K562 (cell line): ENCODE results near the gene SH3BP5. TPM values are rescaled to one million over a fixed set of nuclear protein-coding genes. Genes with fewer than 3 reads are reported as not detected.

Source experiments
- ATAC-seq: fragments of 200-7000 bp; cut with Tn5 transposase; 3 replicates; pipeline ENCODE4 v1.9.1; 2020; ENCODE audit warnings: moderate library complexity
- BruUV-seq: library from RNA; stranded (reverse); fragments of 400-500 nt; replicated peaks from 2 replicates; lab custom pipeline; 2021; lab: Mats Ljungman, UMichigan
- CTCF ChIA-PET: fragments of 300-600 bp; formaldehyde crosslinking; extraction: SDS; loops from one replicate; lab custom pipeline; 2021; ENCODE audit warnings: low intra/inter-chr PET ratio; lab: Yijun Ruan, JAX
- POLR2A ChIA-PET: fragments of 300-600, 350-650 bp; sonication (Branson Sonifier 250); formaldehyde crosslinking; extraction: SDS; loops from one replicate; lab custom pipeline; 2021; ENCODE audit warnings: antibody characterized with exemption, inconsistent platforms; lab: Yijun Ruan, JAX
- DNase-seq, 4 experiments: peaks; one replicate each; pipeline versions ENCODE4 v3.0.0 to v3.0.0-alpha.2; 2011 to 2018; ENCODE audit warnings: low spot score in 3 of 4, mixed read lengths in 3 of 4; ENCODE audit errors: extremely low read depth in 1 of 4
- FAIRE-seq: peaks from 2 replicates; lab custom pipeline; 2011; peaks lifted over from hg19 to GRCh38; lab: Jason Lieb, UNC
- H2AFZ ChIP-seq: 2 replicates; pipeline ENCODE4 v1.6.0; 2011; ENCODE audit warnings: low read depth, low read length, control low read depth, inconsistent platforms
- H3K27ac ChIP-seq: fragments of 200-600 bp; 3 replicates; pipeline ENCODE4 v1.8.0; 2011; ENCODE audit warnings: low read depth, mild to moderate bottlenecking, control low read depth, inconsistent platforms, low read length, moderate library complexity, mixed read lengths; ENCODE audit errors: extremely low read depth
- H3K27me3 ChIP-seq, 2 experiments: fragments of 300-600 bp in 1 of 2; 2 replicates in 1 of 2; 3 replicates in 1 of 2; pipeline versions ENCODE4 v1.6.0 to v1.8.0; 2011; ENCODE audit warnings: inconsistent platforms in 2 of 2, low read length in 2 of 2, mild to moderate bottlenecking in 1 of 2, mixed read lengths in 1 of 2, moderate library complexity in 1 of 2; ENCODE audit not compliant: control insufficient read depth in 2 of 2, insufficient read depth in 2 of 2
- H3K36me3 ChIP-seq: fragments of 300-600 bp; 3 replicates; pipeline ENCODE4 v1.8.0; 2011; ENCODE audit warnings: mild to moderate bottlenecking, low read length, inconsistent platforms; ENCODE audit not compliant: control insufficient read depth, insufficient read depth
- H3K4me1 ChIP-seq, 2 experiments: fragments of 200-600 bp in 1 of 2; replicated peaks in 1 of 2; 2 replicates in 1 of 2; 3 replicates in 1 of 2; pipeline versions ENCODE4 v1.5.1 to v1.8.0; 2011; ENCODE audit warnings: inconsistent platforms in 2 of 2, low read length in 2 of 2, mild to moderate bottlenecking in 1 of 2, mixed read lengths in 1 of 2, moderate library complexity in 1 of 2; ENCODE audit not compliant: control insufficient read depth in 2 of 2, insufficient read depth in 2 of 2
- H3K4me2 ChIP-seq: 2 replicates; pipeline ENCODE4 v1.6.1; 2011; ENCODE audit warnings: low read length, control low read depth, inconsistent platforms, mixed read lengths; ENCODE audit not compliant: insufficient read depth
- H3K4me3 ChIP-seq: fragments of 200-600 bp; sonication (generic), shearing (Covaris generic); 2 replicates; pipeline ENCODE4 v1.5.1; 2016; ENCODE audit warnings: control low read depth, inconsistent platforms
- H3K79me2 ChIP-seq: fragments of 200-600 bp; 3 replicates; pipeline ENCODE4 v1.8.0; 2011; ENCODE audit warnings: low read length, inconsistent platforms; ENCODE audit not compliant: control insufficient read depth, insufficient read depth
- H3K9ac ChIP-seq, 2 experiments: 2 replicates each; pipeline versions ENCODE4 v1.6.0 to v1.6.1; 2011; ENCODE audit warnings: low read depth in 2 of 2, low read length in 2 of 2, control low read depth in 1 of 2, inconsistent platforms in 1 of 2, mild to moderate bottlenecking in 1 of 2, mixed read lengths in 1 of 2; ENCODE audit not compliant: insufficient read depth in 1 of 2
- H3K9me1 ChIP-seq: one replicate; pipeline ENCODE4 v1.6.0; 2011; ENCODE audit warnings: inconsistent platforms, mild to moderate bottlenecking, low read length, moderate library complexity; ENCODE audit not compliant: control insufficient read depth, insufficient read depth
- H3K9me3 ChIP-seq: replicated peaks from 2 replicates; pipeline ENCODE4 v1.5.1; 2011; ENCODE audit warnings: low read depth, low read length, inconsistent platforms; ENCODE audit not compliant: control insufficient read depth, insufficient read depth
- H4K20me1 ChIP-seq: replicated peaks from 2 replicates; pipeline ENCODE4 v1.6.1; 2011; ENCODE audit warnings: low read length, inconsistent platforms, mixed read lengths; ENCODE audit not compliant: control insufficient read depth, insufficient read depth
- ATF7 ChIP-seq: fragments of 450-650 bp; IDR thresholded peaks from 2 replicates; pipeline ENCODE4 v1.7.1; 2014; ENCODE audit warnings: mild to moderate bottlenecking, moderate library complexity
- CREM ChIP-seq: IDR thresholded peaks from 2 replicates; pipeline ENCODE4 v1.6.1; 2014; ENCODE audit warnings: antibody characterized with exemption, low read depth
- CTBP1 ChIP-seq: fragments of 450-650 bp; IDR thresholded peaks from 2 replicates; pipeline ENCODE4 v1.6.1; 2016; ENCODE audit warnings: borderline replicate concordance
- CXXC5 ChIP-seq: fragments of 250-450 bp; sonication (Bioruptor Pico); IDR thresholded peaks from 2 replicates; pipeline ENCODE4 v1.8.0; 2022; ENCODE audit warnings: inconsistent platforms, mild to moderate bottlenecking, moderate library complexity
- ESRRA ChIP-seq: fragments of 450-650 bp; IDR thresholded peaks from 2 replicates; pipeline ENCODE4 v1.6.1; 2014; ENCODE audit warnings: low read depth, mild to moderate bottlenecking, moderate library complexity, borderline replicate concordance
- GTF2E2 ChIP-seq: fragments of 200-800 bp; sonication (Bioruptor generic); IDR thresholded peaks from 2 replicates; pipeline ENCODE4 v1.6.1; 2016; ENCODE audit warnings: missing genetic modification characterization, missing compliant biosample characterization
- IRF9 ChIP-seq: fragments of 450-650 bp; IDR thresholded peaks from 2 replicates; pipeline ENCODE4 v1.6.1; 2016; ENCODE audit warnings: missing biosample characterization, missing genetic modification characterization
- MEF2D ChIP-seq: conservative IDR thresholded peaks from 2 replicates; pipeline ENCODE4 v1.6.1; 2016; ENCODE audit warnings: low read depth, missing genetic modification characterization, missing compliant biosample characterization
- MEIS2 ChIP-seq: fragments of 450-650 bp; IDR thresholded peaks from 2 replicates; pipeline ENCODE4 v1.6.1; 2014; ENCODE audit warnings: mild to moderate bottlenecking; ENCODE audit not compliant: partially characterized antibody
- MYNN ChIP-seq, 2 experiments: sonication (generic); formaldehyde crosslinking in 1 of 2; IDR thresholded peaks; 2 replicates each; pipeline versions ENCODE4 v1.5.0 to v1.6.1; 2016 to 2020; ENCODE audit warnings: antibody characterized with exemption in 1 of 2, missing genetic modification reagents in 1 of 2
- NRF1 ChIP-seq, 2 experiments: fragments of 450-650 bp; IDR thresholded peaks in 1 of 2; conservative IDR thresholded peaks in 1 of 2; 2 replicates each; pipeline ENCODE4 v1.6.1; 2014; ENCODE audit warnings: mild to moderate bottlenecking in 2 of 2
- POLR2AphosphoS5 ChIP-seq: IDR thresholded peaks from 2 replicates; pipeline ENCODE4 v1.6.1; 2011; ENCODE audit warnings: mild to moderate bottlenecking, low read depth, low read length, moderate library complexity; ENCODE audit not compliant: control insufficient read depth, insufficient read depth
- PRPF4 ChIP-seq: fragments of 200-400 bp; formaldehyde crosslinking; IDR thresholded peaks from one replicate; pipeline ENCODE4 v1.6.1; 2017; ENCODE audit warnings: low read length, low read depth, mild to moderate bottlenecking; ENCODE audit not compliant: insufficient read depth, poor library complexity, severe bottlenecking
- SIRT6 ChIP-seq: IDR thresholded peaks from one replicate; pipeline ENCODE4 v1.6.1; 2012; ENCODE audit warnings: low read depth, mild to moderate bottlenecking, control low read depth, inconsistent platforms, low read length, moderate library complexity
- SMARCE1 ChIP-seq: fragments of 450-650 bp; IDR thresholded peaks from 2 replicates; pipeline ENCODE4 v1.7.1; 2016; ENCODE audit warnings: mild to moderate bottlenecking
- ZBTB12 ChIP-seq: fragments of 250-450 bp; sonication (Bioruptor Pico); IDR thresholded peaks from 2 replicates; pipeline ENCODE4 v1.4.0; 2020
- ZKSCAN3 ChIP-seq: fragments of 250-450 bp; sonication (Bioruptor Pico); IDR thresholded peaks from 2 replicates; pipeline ENCODE4 v1.4.0; 2020
- ZNF175 ChIP-seq: fragments of 200-800 bp; sonication (Bioruptor generic); IDR thresholded peaks from 2 replicates; pipeline ENCODE4 v1.6.1; 2016; ENCODE audit warnings: low read depth, mild to moderate bottlenecking, missing genetic modification characterization, missing compliant biosample characterization
- ZNF644 ChIP-seq: fragments of 200-800 bp; sonication (Bioruptor generic); IDR thresholded peaks from 2 replicates; pipeline ENCODE4 v1.6.1; 2016; ENCODE audit warnings: low read depth, missing genetic modification characterization, missing compliant biosample characterization
- WGBS: fragments of 100-300 bp; shearing (Covaris generic); methylation state at CpG from one replicate; pipeline ENCODE4 v1.1.6; 2016; ENCODE audit warnings: low coverage, mixed read lengths; ENCODE audit not compliant: insufficient coverage; ENCODE audit errors: missing lambda C conversion rate; 5-methylcytosine and 5-hydroxymethylcytosine counted together
- in situ Hi-C: fragments of 300-500 bp; cut with MboI; formaldehyde crosslinking; loops from 4 replicates; pipeline ENCODE4 v1.15.0; 2018; ENCODE audit warnings: inconsistent platforms, mixed read lengths
- intact Hi-C: fragments of 100-400 bp; cut with micrococcal nuclease; formaldehyde crosslinking; loops from 2 replicates; pipeline ENCODE4 v1.14.2; 2022
- polyA plus RNA-seq, 8 experiments: library from polyadenylated mRNA; depleted of rRNA in 4 of 8; stranded (reverse) in 5 of 8; unstranded in 3 of 8; fragments of >200 nt; fragmentation: Nextera tagmentation in 2 of 8; fragmentation: Illumina TruSeq in 1 of 8; extraction: Ambion mirVana in 2 of 8; extraction: Trizol in 1 of 8; gene quantifications; 2 replicates each; pipeline versions ENCODE4 v1.2.1 to v1.2.3, GENCODE V29; 2011 to 2014; ENCODE audit warnings: inconsistent platforms in 1 of 8, missing spikeins in 1 of 8
- total RNA-seq, 7 experiments: library from RNA; depleted of rRNA in 6 of 7; stranded (reverse); fragments of >200 nt in 6 of 7; fragmentation: Illumina TruSeq in 2 of 7; extraction: Trizol in 2 of 7; gene quantifications; 2 replicates each; pipeline versions ENCODE4 v1.2.1 to v1.2.3, GENCODE V29; 2011 to 2021; ENCODE audit warnings: low replicate concordance in 1 of 7

Gene SH3BP5
- total and polyA plus RNA-seq, 9 of the 15 experiments (the other 6 are each of a cell fraction or from before 2014, with no cell fraction given), result 2.9 to 29.0 (median 14.9) TPM

DNA sequence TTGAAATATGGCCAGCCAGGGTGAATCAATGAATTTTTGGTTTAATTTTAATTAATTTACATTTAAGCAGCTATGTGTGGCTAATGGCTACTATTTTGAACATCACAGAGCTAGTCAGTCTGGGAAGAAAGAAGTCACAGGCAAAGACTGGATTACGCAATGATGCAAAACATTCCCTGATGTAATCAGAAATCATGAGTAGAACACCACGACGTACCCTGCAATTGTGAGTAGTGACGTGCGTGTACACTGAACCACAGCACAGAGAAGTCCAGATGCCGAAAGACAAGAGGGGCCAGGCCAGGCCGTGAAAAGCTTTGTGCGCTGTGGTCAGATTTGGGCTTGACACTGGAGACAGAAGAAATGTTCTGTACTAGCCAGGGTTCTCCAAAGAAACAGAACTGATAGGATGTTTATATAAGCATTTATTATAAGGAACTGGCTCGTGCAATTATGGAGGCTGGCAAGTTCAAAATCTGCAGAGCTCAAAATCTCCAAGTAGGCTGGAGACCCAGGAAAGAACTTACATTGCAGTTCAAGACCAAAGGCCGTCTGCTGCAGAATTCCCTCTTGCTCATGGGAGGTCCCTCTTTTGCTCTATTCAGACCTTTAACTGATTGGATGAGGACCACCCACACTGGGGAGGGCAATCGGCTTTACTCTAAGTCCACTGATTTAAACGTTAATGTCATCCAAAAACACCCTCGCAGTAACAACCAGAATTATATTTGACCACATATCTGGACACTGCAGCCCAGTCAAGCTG, 44.6 kb downstream of the SH3BP5 start:
- Histone ChIP-seq H3K9me3 (no peaks in the 10 kb centered on the region), H3K9ac (no peak overlapping the region), H2AFZ (no peak overlapping the region), H3K4me1 (peaks cover 14 to 31% of the 10 kb centered on the region in 2 experiments), H3K4me2 (no peak overlapping the region; the same call in 1 of the 2 replicates), H3K9me1 (no peaks in the 10 kb centered on the region), H3K27ac (no peak overlapping the region), H3K79me2 (no peaks in the 10 kb centered on the region), H3K4me3 (no peak overlapping the region), H4K20me1 (no peaks in the 10 kb centered on the region), H3K27me3 (no peaks in the 10 kb centered on the region), H3K36me3 (no peaks in the 10 kb centered on the region; the same call in 2 of the 3 replicates)
- POLR2A ChIA-PET, result interaction anchor here (0.7 to 4.3 kb wide), 5 partner anchors 11 to 113 kb away, joined by 3 to 21 read pairs (median 6); no protein-coding TSS in a partner anchor
- 40% methylated on average over 13 of the region's 13 CpGs for WGBS
- FAIRE-seq (no peak), DNase-seq (peak in 1 of 4 experiments; percentile 45), ATAC-seq (peak; percentile 56)
- no TSS peak for BruUV-seq
- CTCF ChIA-PET, result no interaction called here
- in situ Hi-C loops (no loop called here), intact Hi-C loops (no loop called here)
- TF ChIP-seq MEF2D (0 out of 2 replicates have a peak, but pooled peaks have one; percentile 26), GTF2E2 (tag) (0 out of 2 replicates have a peak, but pooled peaks have one; percentile 32), MEIS2 (peak; percentile 40), MYNN (IDR thresholded peaks at IDR 0.05) (peak; percentile 89), MYNN (CRISPR knock-in tag; IDR thresholded peaks at IDR 0.05) (peak; percentile 58; the same call in 1 of the 2 replicates), ESRRA (peak; percentile 30; the same call in 1 of the 2 replicates), SMARCE1 (peak; percentile 48; the same call in 1 of the 2 replicates), ATF7 (peak; percentile 89), PRPF4 (no peak), NRF1 (conservative IDR thresholded peaks at IDR 0.05 in 1 of 2, IDR thresholded peaks at IDR 0.05 in 1 of 2) (0 out of 4 replicates have a peak, but pooled peaks of 1 of the 2 experiments have one; percentile 14), CXXC5 (peak; percentile 69), CTBP1 (peak; percentile 63), ZNF175 (0 out of 2 replicates have a peak, but pooled peaks have one; percentile 13), ZNF644 (tag) (no peak), ZBTB12 (CRISPR knock-in tag) (0 out of 2 replicates have a peak, but pooled peaks have one; percentile 38), IRF9 (tag) (peak; percentile 92), CREM (peak; percentile 85), SIRT6 (no peak), ZKSCAN3 (CRISPR knock-in tag) (no peak), POLR2AphosphoS5 (no peak)
